Measurements from ENCODE around the gene PTPRA.

DNA sequence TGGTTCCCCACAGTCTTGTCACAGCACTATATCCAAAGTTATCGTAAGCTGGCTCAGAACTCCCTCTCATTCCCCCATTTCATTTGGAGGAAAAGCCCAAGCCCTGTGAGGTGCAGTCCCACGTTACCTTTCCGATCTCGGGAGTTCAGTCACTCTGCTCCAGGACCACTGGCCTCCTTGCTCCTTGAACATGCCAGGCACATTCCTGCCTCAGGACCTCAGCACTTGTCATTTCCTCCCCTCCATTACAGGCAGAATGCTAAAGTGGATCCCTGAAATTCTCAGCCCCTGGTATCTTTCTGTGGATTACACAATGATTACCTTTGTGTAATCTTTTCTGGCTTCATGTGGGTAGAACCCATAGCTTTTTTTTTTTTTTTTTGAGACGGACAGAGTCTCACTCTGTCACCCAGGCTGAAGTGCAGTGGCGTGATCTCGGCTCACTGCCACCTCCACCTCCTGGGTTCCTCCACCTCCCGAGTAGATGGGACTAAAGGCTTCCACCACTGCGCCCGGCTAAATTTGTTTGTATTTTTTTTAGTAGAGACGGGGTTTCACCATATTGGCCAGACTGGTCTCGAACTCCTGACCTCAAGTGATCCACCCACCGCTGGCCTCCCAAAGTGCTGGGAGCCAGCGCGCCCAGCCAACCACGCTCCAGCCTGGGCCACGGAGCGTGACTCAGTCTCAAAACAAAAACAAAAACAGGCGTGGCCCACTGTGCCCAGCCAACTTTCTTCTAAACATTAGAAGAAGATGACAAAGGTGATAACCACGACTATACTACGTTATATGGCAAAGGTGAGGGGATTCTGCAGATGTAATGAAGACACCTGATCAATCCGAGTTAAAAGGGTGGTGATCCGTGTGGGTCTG, 194.1 kb downstream of the PTPRA start:
- TF ChIP-seq SIX5 (IDR thresholded peaks at IDR 0.05; ENCODE audit: low read depth, low read length) (no peak), POLR2A (IDR thresholded peaks at IDR 0.05; ENCODE audit: control extremely low read depth in 1 of 2, low read depth in 2 of 2, low read length in 2 of 2) (no peak), SIN3A (conservative IDR thresholded peaks at IDR 0.05 in 1 of 2, IDR thresholded peaks at IDR 0.05 in 1 of 2; ENCODE audit: low read depth in 1 of 2, low read length in 2 of 2) (no peak), RAD21 (IDR thresholded peaks at IDR 0.05 in 1 of 2, conservative IDR thresholded peaks at IDR 0.05 in 1 of 2; ENCODE audit: low read depth in 2 of 2, low read length in 2 of 2) (no peak), SRF (IDR thresholded peaks at IDR 0.05; ENCODE audit: low read depth, low read length) (no peak), EP300 (IDR thresholded peaks at IDR 0.05; ENCODE audit: borderline replicate concordance in 1 of 2, low read depth in 2 of 2, low read length in 2 of 2) (no peak), BACH1 (IDR thresholded peaks at IDR 0.05; ENCODE audit: low read length) (no peak), RXRA (IDR thresholded peaks at IDR 0.05; ENCODE audit: insufficient read depth, low read depth, low read length) (no peak), BRCA1 (IDR thresholded peaks at IDR 0.05; ENCODE audit: low read depth, low read length) (no peak), EZH2 (IDR thresholded peaks at IDR 0.05; ENCODE audit: low read depth, low read length, severe bottlenecking) (no peak), SP4 (IDR thresholded peaks at IDR 0.05; ENCODE audit: low read length) (no peak), GABPA (IDR thresholded peaks at IDR 0.05; ENCODE audit: borderline replicate concordance, insufficient read depth, low read length) (no peak), JUN (IDR thresholded peaks at IDR 0.05; ENCODE audit: low read depth, low read length) (no peak)
- TF ChIP-seq, protein P1, sequence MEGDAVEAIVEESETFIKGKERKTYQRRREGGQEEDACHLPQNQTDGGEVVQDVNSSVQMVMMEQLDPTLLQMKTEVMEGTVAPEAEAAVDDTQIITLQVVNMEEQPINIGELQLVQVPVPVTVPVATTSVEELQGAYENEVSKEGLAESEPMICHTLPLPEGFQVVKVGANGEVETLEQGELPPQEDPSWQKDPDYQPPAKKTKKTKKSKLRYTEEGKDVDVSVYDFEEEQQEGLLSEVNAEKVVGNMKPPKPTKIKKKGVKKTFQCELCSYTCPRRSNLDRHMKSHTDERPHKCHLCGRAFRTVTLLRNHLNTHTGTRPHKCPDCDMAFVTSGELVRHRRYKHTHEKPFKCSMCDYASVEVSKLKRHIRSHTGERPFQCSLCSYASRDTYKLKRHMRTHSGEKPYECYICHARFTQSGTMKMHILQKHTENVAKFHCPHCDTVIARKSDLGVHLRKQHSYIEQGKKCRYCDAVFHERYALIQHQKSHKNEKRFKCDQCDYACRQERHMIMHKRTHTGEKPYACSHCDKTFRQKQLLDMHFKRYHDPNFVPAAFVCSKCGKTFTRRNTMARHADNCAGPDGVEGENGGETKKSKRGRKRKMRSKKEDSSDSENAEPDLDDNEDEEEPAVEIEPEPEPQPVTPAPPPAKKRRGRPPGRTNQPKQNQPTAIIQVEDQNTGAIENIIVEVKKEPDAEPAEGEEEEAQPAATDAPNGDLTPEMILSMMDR (IDR thresholded peaks at IDR 0.05; ENCODE audit: control extremely low read depth in 1 of 3, insufficient read depth in 1 of 3, low read depth in 1 of 3, low read length in 3 of 3): no peak
